ENCODE data around the gene WNT8A. TPM values are rescaled to one million over a fixed set of nuclear protein-coding genes. Genes with fewer than 3 reads are reported as not detected.
"Not testable (repeated sequence)": the region's sequence is repeated elsewhere in the genome, so short reads cannot be mapped to it uniquely, and the experiment has no call there.

Gene WNT8A
- total RNA-seq (2014; rRNA removed; shearing (Covaris generic)), result not detected in 2 replicates

GRCh38 chr5:138083702-138084101 is at the start of gene WNT8A:
WNT8A (plus strand) TSS chr5:138084033; CDS start chr5:138084128, 95 bp downstream.
- no peak for DNase-seq (ENCODE audit: low read depth)

- DNase-seq (ENCODE audit: low read depth), result peak; percentile 81
These were observed 48.0 kb upstream of the WNT8A start for GRCh38 chr5:138035605-138036537.

GRCh38 chr5:138037271-138037670 is 46.6 kb upstream of the WNT8A start:
- DNase-seq (ENCODE audit: low read depth), result no peak

- DNase-seq (ENCODE audit: low read depth), result no peak
These were observed 45.8 kb upstream of the WNT8A start for GRCh38 chr5:138037907-138038633.

- no peak for DNase-seq (ENCODE audit: low read depth)
These were observed 45.0 kb upstream of the WNT8A start for GRCh38 chr5:138038826-138039225.

- DNase-seq (ENCODE audit: low read depth), result not testable (repeated sequence)
These were observed 38.5 kb upstream of the WNT8A start for GRCh38 chr5:138045283-138045682.

- no peak for DNase-seq (ENCODE audit: low read depth)
These were observed 32.2 kb upstream of the WNT8A start for GRCh38 chr5:138051441-138052296.

- not testable (repeated sequence) for DNase-seq (ENCODE audit: low read depth)
These were observed 31.1 kb upstream of the WNT8A start for GRCh38 chr5:138052718-138053117.

GRCh38 chr5:138053554-138053953 is 30.3 kb upstream of the WNT8A start:
- DNase-seq (ENCODE audit: low read depth), result no peak

- no peak for DNase-seq (ENCODE audit: low read depth)
These were observed 29.6 kb upstream of the WNT8A start for GRCh38 chr5:138054206-138054605.

GRCh38 chr5:138054847-138055558 is 28.8 kb upstream of the WNT8A start:
- peak; percentile 18 for DNase-seq (ENCODE audit: low read depth)

GRCh38 chr5:138064526-138064925 is 19.3 kb upstream of the WNT8A start:
- no peak for DNase-seq (ENCODE audit: low read depth)

- no peak for DNase-seq (ENCODE audit: low read depth)
These were observed 18.7 kb upstream of the WNT8A start for GRCh38 chr5:138065102-138065501.

- DNase-seq (ENCODE audit: low read depth), result no peak
These were observed 15.9 kb upstream of the WNT8A start for GRCh38 chr5:138067945-138068344.

- DNase-seq (ENCODE audit: low read depth), result peak; percentile 73
These were observed 14.9 kb upstream of the WNT8A start for GRCh38 chr5:138068742-138069600.

GRCh38 chr5:138070026-138070425 is 13.8 kb upstream of the WNT8A start:
- not testable (repeated sequence) for DNase-seq (ENCODE audit: low read depth)

- DNase-seq (ENCODE audit: low read depth), result peak; percentile 59
These were observed 6.7 kb upstream of the WNT8A start for GRCh38 chr5:138077064-138077696.

- DNase-seq (ENCODE audit: low read depth), result no peak
These were observed 5.7 kb upstream of the WNT8A start for GRCh38 chr5:138078006-138078643.

GRCh38 chr5:138082033-138082432 is 1.8 kb upstream of the WNT8A start:
- no peak for DNase-seq (ENCODE audit: low read depth)

All from Daoy (cell line).